ENCODE results near the gene WHAMM. TPM values are rescaled to one million over a fixed set of nuclear protein-coding genes. Genes with fewer than 3 reads are reported as not detected.

WHAMM gene
- polyA plus RNA-seq, 3 donors: 9.6 to 18.4 (median 11.4) TPM

DNA sequence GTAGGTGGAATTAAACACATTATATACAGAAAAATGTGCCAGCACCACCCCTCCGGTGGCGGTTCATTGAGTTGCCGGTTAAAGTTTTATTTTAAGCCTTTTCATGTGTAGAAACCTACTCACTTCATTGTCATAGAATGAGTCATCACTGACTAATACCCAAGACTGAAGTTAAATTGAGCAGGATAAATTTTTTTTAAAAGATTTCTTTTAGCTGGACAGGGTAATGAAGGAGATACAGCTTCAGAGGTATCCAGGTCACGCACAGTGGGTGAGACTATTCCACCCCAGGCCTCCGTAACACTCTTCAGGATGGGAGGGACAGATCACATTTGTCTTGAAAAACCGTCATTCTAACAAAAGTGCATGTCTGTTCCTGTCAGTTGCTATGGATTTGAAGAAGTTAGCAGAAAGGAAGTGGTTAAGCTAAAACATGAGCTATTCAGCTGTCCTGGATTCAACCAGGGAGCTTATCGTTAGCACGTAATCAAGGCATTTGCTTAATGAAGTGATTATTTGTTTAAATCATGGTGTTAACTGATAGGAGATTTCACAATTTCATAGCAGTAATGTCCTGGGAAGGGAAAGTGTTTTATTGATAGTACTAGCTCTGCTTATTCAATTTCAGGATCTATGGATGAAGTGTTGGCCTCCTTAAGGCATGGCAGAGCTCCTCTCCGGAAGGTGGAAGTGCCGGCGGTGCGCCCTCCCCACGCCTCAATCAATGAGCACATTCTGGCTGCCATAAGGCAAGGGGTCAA lies 23.4 kb downstream of the WHAMM start:
- no peak for DNase-seq

- DNase-seq: no peak
Observed at GRCh38 chr15:82833362-82833682, 23.9 kb downstream of the WHAMM start.

DNA sequence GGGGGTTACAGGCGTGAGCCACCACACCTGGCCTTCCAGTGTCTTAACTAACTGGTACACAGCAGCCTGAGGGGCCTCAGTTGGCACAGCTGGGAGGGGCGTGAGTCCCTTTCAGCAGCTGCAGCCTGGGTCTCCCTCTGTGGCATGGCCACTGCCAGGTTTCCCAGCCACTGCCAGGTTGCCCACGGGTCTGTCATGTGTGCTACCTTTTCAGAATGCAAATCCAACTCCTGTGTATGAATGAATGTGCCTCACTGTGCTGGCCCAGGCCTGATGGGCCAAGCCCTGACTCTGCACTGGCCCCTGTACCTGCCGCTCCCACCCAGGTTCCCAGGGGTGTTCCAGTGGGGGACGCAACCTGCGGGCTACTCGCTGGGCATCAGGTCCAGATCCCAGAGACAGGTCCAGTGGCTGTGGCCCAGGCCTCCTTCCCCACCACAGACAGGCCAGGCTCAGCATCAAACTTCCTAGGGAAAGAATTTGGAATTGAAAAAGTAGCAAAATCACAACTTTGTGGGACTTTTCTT lies 26.0 kb downstream of the WHAMM start:
- DNase-seq: no peak

GRCh38 chr15:82838096-82838735 lies 28.8 kb downstream of the WHAMM start:
- no peak for DNase-seq

DNA sequence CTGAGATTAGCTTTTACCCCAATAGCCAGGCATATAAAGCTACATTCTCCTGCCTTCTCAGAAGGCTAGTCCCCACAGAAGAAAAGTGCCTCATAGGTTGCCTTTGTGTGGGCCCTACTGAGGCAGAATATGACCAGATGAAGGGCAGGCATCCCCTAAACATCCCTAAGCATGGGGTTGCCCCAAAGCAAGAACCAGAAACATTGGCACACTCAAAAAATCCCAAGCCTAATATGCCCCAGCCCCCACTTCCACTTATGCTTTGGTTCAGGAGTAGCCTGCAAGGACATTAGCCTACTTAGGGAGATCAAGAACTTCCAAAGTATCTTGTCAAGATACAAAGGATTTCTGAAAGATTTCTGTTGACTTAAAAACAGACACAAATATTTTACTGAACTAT lies 29.7 kb downstream of the WHAMM start:
- DNase-seq: no peak

DNA sequence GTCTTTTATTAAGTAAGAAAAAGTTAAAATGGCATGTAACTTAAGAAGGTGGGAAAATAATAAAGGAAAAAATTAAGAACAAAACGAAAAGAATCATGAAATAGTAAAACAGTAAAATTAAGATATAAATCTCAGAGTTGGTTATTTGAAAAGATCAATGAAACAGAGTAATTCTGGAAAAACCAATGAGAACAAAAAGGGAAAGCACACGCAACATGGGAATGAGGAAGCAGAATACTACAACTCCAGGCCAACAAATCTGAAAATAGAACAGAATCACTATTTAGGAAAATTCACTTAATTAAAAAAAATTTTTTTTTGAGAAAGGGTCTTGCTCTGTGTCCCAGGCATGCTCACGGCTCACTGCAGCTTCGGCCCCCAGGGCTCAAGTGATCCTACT lies 30.7 kb downstream of the WHAMM start:
- DNase-seq: no peak

DNA sequence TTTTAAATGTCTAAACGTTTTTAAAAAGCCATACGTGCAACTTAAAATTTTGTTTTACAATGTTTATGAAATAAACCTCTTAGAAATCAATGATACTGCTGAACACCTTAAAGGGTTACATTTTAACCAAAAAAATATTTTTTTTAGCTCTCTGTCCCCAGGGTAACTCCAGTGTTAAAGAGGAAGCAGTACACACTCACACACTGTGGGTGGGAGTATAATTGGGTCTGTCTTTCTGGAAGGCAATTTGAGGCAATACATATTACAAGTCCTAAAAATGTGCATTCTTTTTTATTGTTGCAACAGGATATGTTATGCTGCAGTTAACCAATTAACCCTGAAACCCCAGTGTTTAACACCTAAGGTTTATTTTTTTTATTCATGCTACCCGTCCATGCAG lies 34.1 kb downstream of the WHAMM start:
- DNase-seq: no peak

- no peak for DNase-seq
Observed at GRCh38 chr15:82845686-82846085, 36.3 kb downstream of the WHAMM start.

DNA sequence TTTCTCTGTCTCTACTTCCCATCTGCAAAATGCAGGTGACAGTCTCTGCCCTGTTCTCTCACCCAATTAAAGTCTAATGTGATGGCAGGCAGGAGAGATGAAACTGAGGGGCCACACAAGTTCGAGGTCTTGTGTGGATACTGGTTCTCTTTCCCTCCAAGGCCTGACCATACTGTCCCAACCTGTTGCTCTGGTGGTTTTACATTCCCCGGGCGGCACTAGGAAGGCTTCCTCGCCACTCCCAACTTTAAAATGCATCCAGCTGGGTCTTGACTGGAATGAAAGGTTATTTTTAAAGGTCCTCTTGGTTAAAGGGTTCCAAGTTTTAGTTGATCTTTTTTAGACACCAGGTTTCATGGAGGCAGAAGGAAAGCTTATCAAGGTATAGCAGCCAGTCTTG lies 37.2 kb downstream of the WHAMM start:
- DNase-seq: no peak

DNA sequence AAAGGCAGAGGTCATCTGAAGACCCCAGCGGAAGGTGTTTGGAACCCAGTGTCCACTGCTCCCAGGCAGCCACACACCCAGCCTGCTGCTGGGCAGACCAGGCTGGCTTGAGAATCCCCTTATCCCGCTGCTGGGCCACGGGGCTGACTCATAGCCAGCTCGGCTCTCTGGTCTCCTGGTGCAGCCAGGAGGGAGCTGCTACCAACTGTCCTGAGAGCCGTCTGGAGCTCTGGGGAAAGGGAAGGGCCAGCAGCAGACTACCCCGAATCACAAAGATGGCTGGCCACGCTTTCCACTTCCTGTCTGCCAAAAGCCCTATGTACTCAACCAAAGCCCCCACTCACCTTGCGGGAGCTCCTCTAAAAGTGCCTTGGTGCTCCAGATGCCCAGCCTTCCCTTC lies 38.3 kb downstream of the WHAMM start:
- DNase-seq: no peak

GRCh38 chr15:82848241-82848993 lies 39.0 kb downstream of the WHAMM start:
- no peak for DNase-seq

DNA sequence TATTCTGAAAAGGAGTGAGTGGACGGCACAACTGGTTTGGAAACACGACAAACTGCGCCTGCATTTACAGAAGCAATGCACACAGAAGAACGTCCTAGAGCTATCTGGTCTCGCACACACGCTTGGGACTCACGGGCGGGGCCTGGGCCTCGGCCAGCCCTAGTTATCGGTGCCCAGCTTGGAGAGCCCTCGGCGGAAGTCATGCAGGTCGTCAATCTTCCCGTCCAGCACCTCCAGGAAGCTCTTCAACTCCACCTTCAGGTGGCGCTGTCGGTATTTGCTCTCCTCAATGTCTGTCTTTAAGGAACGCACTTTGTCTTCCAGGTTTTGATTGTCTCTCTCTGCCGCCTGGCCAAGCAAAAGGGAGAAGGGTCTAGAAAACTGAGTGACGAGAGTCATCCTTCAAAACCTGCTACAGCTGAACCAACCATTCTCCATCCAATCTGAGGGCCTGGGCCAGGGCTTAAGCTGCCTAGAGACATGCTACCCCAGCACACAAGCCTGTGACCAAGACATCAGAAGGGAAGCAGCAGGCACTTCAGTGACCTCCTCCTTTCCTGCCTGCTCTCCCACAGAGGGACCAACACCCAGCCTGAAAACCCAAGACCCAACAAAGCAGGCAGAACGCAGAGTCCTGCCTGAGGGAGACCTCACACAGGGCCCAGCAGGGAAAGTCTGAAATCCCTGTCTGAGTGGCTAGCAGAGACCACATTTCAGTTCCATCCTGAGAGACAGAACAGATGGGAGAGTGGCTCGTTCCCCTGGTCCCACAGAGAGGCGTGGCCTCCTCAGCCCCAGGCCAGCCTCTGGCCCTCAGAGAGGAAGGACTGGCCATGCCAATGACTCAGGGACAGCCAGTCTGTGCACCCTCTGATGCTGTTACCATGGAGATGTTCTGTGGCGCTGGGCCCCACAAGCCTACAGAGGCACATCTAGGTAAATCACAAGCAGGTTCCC lies 40.4 kb downstream of the WHAMM start:
- peak; percentile 84 for DNase-seq

DNA sequence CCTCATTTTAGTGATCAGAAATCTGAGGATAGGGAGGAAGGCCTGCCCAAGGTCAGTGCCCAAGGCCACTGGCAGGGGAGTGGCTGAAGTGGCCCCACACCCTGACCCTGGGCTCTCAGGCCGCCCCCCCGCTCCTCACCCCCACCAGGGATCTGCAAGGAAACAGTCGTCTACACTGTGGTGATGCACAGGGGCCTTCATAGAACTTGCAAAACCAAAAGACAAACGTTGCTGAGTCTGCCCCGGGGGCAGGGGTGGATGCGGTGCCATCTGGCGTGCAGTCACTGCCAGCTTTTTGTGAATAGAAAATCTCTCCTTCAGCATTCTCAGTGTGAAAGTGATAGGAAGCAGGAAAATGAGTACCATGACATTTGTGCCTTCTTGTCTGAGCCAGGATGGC lies 41.3 kb downstream of the WHAMM start:
- no peak for DNase-seq

- no peak for DNase-seq
Observed at GRCh38 chr15:82851306-82851850, 42.0 kb downstream of the WHAMM start.

GRCh38 chr15:82851981-82852511 lies 42.6 kb downstream of the WHAMM start:
- DNase-seq: no peak

DNA sequence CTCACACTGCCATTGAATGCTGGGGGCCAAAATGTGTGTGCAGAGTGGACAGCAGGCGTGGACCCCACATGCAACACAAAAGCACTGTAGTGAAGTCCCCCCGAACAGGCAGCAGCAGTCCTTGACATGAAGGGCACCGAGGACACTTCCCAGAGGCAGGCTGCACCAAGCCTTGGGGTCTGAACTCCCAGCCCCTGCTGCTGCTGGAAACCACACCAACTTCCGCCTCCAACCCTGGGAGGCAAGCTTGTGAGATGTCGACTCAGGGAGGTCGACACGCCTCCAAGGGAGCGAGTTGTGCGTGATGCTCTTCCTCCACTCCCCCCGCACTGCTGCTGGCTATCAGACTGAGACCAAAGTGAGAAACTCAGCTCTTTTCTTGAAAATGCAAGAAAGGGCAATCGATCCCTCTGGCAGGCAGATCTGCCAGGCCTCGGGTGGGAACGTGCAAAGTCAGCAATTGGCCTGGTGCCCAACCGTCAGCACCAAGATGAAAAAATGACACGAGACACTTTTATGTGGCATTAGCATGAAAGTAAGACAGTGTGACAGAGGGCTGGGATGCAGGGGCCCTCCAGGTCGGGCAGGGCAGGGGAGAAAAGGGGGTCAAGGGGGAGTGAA lies 43.6 kb downstream of the WHAMM start:
- no peak for DNase-seq

DNA sequence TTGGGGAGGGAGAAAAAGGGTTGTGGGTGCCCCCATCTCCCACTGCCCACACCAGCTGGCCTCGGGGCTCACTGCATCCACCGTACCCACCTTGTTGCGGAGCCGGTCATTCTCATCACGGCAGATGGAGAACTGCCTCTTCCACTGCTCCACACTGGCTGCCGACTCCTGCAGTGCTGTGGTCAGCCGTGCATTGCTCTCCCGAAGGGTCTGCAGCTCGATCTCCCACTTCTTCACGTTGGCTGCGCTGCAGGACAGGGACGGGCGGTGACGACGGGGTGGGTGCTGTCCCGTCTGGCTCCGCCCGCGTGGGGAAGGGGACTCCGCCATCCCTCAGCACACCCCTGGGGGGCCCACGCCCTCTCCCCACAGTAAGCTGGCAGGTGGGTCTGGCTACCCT lies 45.1 kb downstream of the WHAMM start:
- no peak for DNase-seq

DNA sequence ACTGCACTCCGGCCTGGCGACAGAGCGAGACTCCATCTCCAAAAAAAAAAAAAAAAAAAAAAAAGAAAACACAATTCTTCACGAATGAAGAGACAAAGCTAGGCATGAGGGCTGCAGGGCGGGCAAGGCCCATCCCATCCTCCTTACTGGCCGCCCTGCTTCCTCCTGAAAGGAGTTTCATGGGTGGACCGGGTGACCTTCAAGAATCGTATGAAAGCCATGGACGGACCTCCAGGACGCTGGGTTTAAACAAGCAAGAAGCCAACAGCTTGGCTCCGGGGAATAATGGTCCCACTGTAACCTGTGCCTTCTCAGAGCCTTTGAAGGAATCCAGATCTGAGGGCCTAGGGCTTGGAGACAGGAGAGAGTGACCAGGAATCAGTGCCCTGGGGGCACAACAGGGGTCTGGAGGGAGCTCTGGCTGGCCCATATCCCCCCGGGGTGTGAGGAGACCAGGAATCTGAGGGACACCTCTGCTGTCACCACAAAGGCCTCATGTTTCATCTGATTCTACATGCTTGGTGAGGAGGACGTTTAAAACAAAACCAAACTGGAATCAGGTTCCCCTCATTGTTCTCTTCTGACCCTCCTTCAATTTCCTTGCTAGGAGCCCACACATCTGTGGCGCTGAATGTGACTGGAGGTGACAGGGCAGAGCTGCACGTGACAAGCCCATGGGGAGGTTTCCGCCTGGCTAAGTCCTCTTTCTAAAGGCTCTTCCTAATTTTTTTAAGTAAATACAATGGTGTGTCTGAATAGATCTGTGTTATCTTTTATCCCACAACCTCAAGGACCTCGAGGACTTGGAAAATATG lies 46.1 kb downstream of the WHAMM start:
- DNase-seq: no peak

- DNase-seq: no peak
Observed at GRCh38 chr15:82856397-82857170, 47.2 kb downstream of the WHAMM start.
